ENCODE data around the gene KNDC1.

KNDC1 gene

GRCh38 chr10:133126431-133127290 lies 33.4 kb upstream of the KNDC1 start:
- POLR2A ChIA-PET: no interaction called here
- no peaks in the 10 kb centered on the region for H3K9me3 ChIP-seq (ENCODE audit: control insufficient read depth, insufficient read depth, low read depth, low read length)
- no peak for TF ChIP-seq ZNF623 (tag by site-specific recombination; IDR thresholded peaks at IDR 0.05)
- no peak for TF ChIP-seq ZBTB6 (tag by site-specific recombination; IDR thresholded peaks at IDR 0.05)
- TF ChIP-seq ZNF768 (tag by site-specific recombination; IDR thresholded peaks at IDR 0.05): no peak
- no peak for TF ChIP-seq SCRT2 (tag by site-specific recombination; IDR thresholded peaks at IDR 0.05)
- H3K27ac ChIP-seq (ENCODE audit: extremely low read depth, low read depth, low read length): no peak overlapping the region
- CTCF ChIA-PET: no interaction called here
- H3K4me3 ChIP-seq (ENCODE audit: low read depth, low read length): no peak overlapping the region
- H3K36me3 ChIP-seq (ENCODE audit: control insufficient read depth in 2 of 2, insufficient read depth in 1 of 2, low read length in 2 of 2): no peaks in the 10 kb centered on the region
- no peaks in the 10 kb centered on the region for H3K4me1 ChIP-seq (ENCODE audit: control insufficient read depth, insufficient read depth, low read length)

- ChIA-PET POLR2A (no interaction called here), CTCF (no interaction called here)
- Histone ChIP-seq H3K4me1 (ENCODE audit: control insufficient read depth, insufficient read depth, low read length) (no peaks in the 10 kb centered on the region), H3K4me3 (ENCODE audit: low read depth, low read length) (no peak overlapping the region), H3K36me3 (ENCODE audit: control insufficient read depth in 2 of 2, insufficient read depth in 1 of 2, low read length in 2 of 2) (no peaks in the 10 kb centered on the region), H3K9me3 (ENCODE audit: control insufficient read depth, insufficient read depth, low read depth, low read length) (no peaks in the 10 kb centered on the region), H3K27ac (ENCODE audit: extremely low read depth, low read depth, low read length) (no peak overlapping the region)
- no peak for TF ChIP-seq ZNF791 (tag by site-specific recombination; IDR thresholded peaks at IDR 0.05)
- peak; percentile 78 for TF ChIP-seq KLF8 (tag by site-specific recombination; IDR thresholded peaks at IDR 0.05)
- TF ChIP-seq SP3 (tag by site-specific recombination; IDR thresholded peaks at IDR 0.05): 0 out of 2 replicates have a peak, but pooled peaks have one; percentile 14
Measured at GRCh38 chr10:133127291-133128125, 32.5 kb upstream of the KNDC1 start.

GRCh38 chr10:133128126-133129070 lies 31.6 kb upstream of the KNDC1 start:
- TF ChIP-seq ZNF37A (tag by site-specific recombination; IDR thresholded peaks at IDR 0.05) (no peak), KLF1 (tag by site-specific recombination; IDR thresholded peaks at IDR 0.05) (peak; percentile 25; the same call in 1 of the 2 replicates)
- H3K9me3 ChIP-seq (ENCODE audit: control insufficient read depth, insufficient read depth, low read depth, low read length): no peaks in the 10 kb centered on the region
- ChIA-PET CTCF (no interaction called here), POLR2A (no interaction called here)
- H3K27ac ChIP-seq (ENCODE audit: extremely low read depth, low read depth, low read length): no peak overlapping the region
- H3K36me3 ChIP-seq (ENCODE audit: control insufficient read depth in 2 of 2, insufficient read depth in 1 of 2, low read length in 2 of 2): no peaks in the 10 kb centered on the region
- H3K4me1 ChIP-seq (ENCODE audit: control insufficient read depth, insufficient read depth, low read length): no peaks in the 10 kb centered on the region
- no peak overlapping the region for H3K4me3 ChIP-seq (ENCODE audit: low read depth, low read length)

GRCh38 chr10:133129071-133129858 lies 30.8 kb upstream of the KNDC1 start:
- H3K4me1 ChIP-seq (ENCODE audit: control insufficient read depth, insufficient read depth, low read length): no peaks in the 10 kb centered on the region
- H3K36me3 ChIP-seq (ENCODE audit: control insufficient read depth in 2 of 2, insufficient read depth in 1 of 2, low read length in 2 of 2): no peaks in the 10 kb centered on the region
- TF ChIP-seq KLF9 (tag by site-specific recombination; IDR thresholded peaks at IDR 0.05; ENCODE audit: low read depth): peak; percentile 61
- TF ChIP-seq GLIS1 (tag by site-specific recombination; IDR thresholded peaks at IDR 0.05): no peak
- TF ChIP-seq KLF1 (tag by site-specific recombination; IDR thresholded peaks at IDR 0.05): peak; percentile 55
- no peak overlapping the region for H3K4me3 ChIP-seq (ENCODE audit: low read depth, low read length)
- no peaks in the 10 kb centered on the region for H3K9me3 ChIP-seq (ENCODE audit: control insufficient read depth, insufficient read depth, low read depth, low read length)
- POLR2A ChIA-PET: no interaction called here
- CTCF ChIA-PET: no interaction called here
- H3K27ac ChIP-seq (ENCODE audit: extremely low read depth, low read depth, low read length): no peak overlapping the region
